Renal pelvis (tissue), 4 donors: ENCODE results near the gene GALNT10. TPM values are rescaled to one million over a fixed set of nuclear protein-coding genes. Genes with fewer than 3 reads are reported as not detected.

Experiments used
- DNase-seq: peaks from one replicate; pipeline ENCODE4 v3.0.0-alpha.2; 2013
- polyA plus RNA-seq, 3 donors: library from polyadenylated mRNA; unstranded; fragments of 120-200 nt; gene quantifications; one replicate each; pipeline ENCODE4 v1.2.1, GENCODE V29; 2013; ENCODE audit not compliant: insufficient read length in 3 of 3

GALNT10 gene
- polyA plus RNA-seq, 3 donors, result 24.3 to 28.7 (median 26.6) TPM

- DNase-seq, result no peak
Observed at GRCh38 chr5:154166901-154167791, 23.4 kb upstream of the GALNT10 start.

GRCh38 chr5:154168395-154168794 is 22.1 kb upstream of the GALNT10 start:
- no peak for DNase-seq

GRCh38 chr5:154172785-154173184 is 17.7 kb upstream of the GALNT10 start:
- no peak for DNase-seq

DNA sequence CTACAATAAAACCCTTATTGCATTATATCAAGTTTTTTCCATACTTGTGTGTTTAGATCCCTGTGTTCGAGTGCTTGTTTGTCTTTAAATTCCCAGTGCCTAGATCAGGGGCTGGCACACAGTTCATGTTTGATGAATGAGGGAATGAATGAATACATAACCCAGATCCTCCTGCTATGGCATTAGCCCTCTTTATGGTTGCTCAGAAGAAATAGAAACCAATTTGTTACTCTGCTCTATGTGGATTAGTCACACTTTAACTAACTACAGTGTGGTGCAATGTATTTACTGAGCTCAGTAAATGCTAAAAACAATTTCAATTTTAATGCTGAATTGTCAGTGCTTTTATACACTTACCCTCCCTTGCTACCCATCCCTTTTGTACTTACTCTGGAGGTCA is 16.4 kb upstream of the GALNT10 start:
- DNase-seq, result no peak

- no peak for DNase-seq
Observed at GRCh38 chr5:154176181-154176580, 14.4 kb upstream of the GALNT10 start.

- DNase-seq, result no peak
Observed at GRCh38 chr5:154178661-154179060, 11.9 kb upstream of the GALNT10 start.

- DNase-seq, result no peak
Observed at GRCh38 chr5:154179846-154180710, 10.5 kb upstream of the GALNT10 start.

GRCh38 chr5:154181161-154181560 is 9.4 kb upstream of the GALNT10 start:
- no peak for DNase-seq

DNA sequence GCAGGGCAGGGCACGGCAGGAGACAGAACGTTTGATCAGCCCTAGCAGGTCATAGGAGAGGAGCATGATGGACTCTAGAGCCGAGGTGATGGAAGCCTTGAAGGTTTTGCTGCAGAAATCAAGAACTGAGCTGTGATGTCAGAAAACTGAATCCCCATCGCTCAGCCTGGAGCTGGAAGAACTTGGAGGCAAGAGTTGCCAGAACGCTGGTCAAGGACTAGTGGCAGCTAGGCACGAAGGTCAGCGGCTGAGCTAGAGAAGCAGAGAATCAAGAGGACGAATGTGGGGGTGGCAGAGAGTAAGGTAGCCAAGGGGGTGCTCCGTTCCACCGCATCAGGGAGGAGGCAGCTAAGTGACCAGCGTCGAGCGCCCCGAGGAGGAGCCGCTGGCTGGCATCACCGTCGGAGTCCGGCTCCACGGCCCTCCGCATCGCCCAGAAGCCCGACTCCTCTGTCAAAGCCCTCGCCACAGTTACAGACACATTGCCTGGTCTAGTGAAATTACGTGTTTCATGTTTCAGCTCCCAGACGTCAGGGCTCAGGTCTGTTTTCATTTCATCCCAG is 1.2 kb upstream of the GALNT10 start:
- no peak for DNase-seq

DNA sequence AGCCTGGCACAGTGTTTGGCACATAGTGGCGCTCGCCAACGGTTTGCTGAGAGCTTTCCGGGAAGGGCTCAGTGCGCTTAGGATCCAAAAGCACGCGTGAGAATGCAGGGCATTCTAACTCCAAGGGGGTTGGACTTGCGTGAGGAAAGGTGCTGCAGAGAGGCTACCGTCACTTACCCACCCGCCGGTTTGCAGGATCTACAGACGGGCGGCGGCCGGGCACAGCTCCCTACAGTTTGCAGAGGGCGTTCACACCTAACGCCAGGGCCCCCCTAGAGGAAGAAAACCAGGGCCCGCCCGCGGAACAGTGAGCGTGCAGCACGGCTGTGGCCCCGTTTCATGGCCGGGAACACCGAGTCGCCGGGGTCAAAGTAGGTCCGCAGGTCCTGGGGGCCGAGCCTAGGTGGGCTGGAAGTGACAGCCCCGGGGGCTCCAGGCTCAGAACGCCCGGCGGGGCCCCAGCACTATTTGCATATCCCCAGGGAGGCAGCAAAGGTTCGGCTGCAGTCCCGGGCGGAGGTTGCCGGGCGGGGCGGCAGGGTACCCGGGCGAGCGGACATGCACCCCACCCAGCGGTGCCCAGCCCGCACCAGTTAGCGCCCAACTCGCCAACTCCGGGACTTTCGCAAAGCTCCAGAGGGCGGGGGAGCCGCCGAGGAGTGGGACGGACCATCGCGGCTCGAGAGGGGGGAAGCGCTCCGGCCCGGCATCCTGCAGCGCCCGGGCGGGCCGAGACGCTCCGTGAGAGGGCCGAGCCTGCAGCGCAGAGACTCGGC is 526 bp upstream of the GALNT10 start:
- DNase-seq, result no peak

DNA sequence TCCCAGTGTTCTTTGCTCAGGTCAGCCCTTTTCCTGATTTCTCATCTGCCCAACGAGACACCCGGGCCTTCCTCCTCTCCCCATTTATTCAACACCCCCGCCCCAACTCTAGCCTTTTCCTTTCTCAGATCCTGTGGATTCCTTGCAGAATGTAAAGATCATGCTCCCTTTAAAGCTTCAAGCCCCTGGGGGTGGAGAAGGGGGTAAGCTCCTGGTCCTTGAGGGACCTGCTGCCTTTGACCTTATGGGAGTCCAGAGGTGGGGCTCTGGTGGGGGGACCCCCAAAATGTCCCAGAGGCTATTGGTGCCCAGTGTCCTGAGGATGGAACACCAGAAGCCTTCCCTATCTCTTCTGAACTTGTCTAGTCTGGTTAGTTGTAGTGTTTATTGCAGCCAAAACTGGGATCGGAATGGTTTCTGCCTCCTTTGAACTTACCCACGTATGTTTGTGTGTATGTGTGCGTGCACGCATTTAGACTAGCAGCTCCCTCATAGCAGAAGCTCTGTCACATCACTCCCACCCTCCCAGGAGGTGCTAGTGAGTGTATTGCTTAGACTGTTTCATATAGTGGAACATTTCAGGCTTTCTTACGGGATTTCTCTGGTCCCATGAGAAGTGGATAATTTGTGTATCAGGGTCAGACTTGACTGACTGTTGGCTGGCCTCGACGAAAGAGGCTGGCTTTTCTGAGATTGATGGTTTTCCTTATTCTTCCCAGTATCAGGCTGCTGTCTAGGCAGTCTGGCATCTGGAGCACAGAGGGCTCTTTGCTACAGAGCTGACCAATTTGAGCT is 1.1 kb downstream of the GALNT10 start:
- peak; percentile 20 for DNase-seq

GRCh38 chr5:154193283-154193682 is 2.8 kb downstream of the GALNT10 start:
- no peak for DNase-seq

- DNase-seq, result no peak
Observed at GRCh38 chr5:154193701-154194121, 3.2 kb downstream of the GALNT10 start.

DNA sequence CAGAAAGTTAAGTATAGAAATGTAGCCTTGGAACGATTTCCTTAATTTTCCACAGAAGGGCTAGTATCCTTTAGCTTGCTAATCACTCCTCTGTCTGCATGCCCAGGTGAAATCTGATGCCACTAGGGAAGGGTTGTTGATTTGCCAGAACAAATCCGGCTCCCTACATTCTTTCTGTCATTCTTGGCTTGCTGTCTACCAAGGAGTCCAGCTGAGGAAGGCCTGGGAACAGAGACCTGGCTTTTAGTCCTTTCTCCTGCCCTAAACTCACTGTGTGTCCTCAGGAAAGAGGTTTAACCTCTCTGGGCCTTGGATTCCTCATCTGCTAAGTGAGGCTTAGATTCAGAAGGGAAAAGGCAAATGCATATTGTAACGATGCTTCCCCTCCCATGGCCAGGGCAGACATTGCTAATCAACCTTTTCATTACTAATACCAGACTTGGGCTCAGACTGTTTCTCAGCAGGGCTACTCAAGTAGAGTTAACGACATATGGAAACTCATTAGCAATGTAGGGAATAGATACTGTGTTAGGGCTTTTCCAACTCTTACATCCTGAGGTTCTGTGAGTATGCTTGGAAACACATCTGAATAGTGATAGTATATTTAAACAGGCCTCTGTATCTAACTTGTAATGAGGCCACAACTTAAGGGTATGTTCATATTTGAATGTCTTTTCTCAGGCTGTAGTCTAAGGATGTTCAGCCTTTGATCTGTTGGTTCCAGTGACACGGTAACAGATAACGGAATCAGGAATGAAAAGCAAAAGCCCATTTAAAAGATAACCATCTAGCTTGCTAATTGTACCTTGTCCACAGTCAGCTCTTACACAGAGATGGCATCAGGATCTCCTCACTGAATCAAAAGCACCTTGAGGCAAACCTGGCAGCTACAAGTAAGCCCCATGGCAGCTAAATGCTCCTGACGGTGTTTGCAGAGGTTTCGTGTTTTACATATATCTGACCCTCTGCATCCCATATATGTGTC is 4.1 kb downstream of the GALNT10 start:
- DNase-seq, result peak; percentile 31

DNA sequence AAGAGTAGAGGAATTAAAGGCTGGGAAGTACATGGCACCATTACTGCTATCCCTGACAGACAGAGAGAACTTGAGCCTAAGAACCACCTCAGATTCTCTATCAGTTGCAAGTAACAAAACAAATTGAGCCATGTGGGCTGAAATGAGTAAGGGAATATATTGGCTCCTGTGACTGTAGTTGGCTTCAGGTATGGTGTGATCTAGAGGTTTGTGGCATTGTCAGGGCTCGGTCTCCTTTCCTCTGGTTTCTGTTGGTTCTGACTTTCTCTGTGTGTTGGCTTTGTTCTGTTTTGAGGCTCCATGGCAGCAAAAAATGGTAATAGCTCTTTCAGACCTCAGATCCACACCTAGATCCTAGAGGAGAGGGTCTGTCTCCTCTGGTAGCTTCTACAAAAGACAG is 5.7 kb downstream of the GALNT10 start:
- DNase-seq, result no peak

DNA sequence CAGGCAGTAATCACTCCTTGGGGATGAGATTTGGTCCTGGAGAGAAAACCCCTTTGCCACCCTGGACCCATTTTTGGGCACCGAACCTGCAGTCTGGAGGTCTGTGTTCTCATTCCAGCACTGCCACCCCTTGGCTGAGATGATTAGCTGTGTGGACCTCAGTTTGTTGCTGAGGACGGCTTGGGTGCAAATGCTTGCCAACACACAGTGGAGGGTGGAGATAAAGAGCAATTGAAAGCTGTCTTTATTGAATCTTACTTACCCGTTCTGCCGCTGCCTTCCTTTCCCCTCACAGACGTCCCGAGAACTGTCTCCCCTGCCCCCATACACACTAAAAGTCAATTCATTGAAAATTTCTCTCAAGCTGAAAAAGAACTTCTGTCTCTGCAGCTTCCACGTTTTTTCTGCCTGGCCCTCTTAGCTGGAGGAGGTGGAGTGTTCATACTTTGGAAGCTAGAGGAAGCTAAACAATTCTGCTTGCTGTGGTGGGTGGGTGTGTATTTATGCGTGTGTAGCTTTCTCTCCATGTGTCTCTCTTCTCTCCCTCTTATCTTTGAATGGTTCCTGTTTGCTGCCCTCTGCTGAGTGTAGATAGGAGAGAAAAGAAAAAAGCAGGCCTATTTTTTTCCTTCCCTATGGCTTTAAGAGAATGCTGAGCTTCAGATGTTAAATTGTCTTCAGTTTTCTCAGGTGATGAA is 6.6 kb downstream of the GALNT10 start:
- no peak for DNase-seq

DNA sequence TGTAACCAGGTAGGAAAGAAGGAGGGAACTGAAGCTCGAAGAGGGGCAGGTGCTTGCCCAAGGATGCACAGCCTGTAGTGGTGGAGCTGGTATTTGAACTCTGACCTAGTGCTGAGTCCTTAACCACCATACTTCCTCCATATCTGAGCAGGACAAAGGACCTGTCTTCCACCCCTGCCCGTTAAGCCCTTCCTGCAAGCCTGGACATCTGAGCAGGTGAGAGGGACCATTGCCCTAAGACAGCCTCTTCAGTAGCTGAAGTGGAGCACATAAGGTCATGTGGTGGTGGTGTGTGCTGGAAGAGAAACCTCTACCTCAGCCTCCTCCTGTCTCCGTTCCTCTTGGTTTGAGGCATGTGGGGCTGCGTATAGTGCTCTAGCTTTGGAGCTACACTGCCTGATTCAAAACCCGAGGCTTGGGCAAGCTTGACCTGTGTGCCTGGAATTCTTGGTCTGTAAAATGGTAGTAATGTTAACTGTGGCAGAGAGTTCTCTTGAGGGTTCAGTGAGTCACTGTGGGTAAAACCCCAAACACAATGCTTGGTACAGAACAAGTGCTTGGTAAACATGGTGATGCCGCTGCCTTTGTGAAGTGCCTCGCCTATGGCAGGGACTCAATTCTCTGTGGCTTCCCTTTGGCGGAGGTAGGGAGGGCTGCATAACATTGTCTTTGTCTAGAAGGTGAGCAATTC is 7.4 kb downstream of the GALNT10 start:
- DNase-seq, result no peak

DNA sequence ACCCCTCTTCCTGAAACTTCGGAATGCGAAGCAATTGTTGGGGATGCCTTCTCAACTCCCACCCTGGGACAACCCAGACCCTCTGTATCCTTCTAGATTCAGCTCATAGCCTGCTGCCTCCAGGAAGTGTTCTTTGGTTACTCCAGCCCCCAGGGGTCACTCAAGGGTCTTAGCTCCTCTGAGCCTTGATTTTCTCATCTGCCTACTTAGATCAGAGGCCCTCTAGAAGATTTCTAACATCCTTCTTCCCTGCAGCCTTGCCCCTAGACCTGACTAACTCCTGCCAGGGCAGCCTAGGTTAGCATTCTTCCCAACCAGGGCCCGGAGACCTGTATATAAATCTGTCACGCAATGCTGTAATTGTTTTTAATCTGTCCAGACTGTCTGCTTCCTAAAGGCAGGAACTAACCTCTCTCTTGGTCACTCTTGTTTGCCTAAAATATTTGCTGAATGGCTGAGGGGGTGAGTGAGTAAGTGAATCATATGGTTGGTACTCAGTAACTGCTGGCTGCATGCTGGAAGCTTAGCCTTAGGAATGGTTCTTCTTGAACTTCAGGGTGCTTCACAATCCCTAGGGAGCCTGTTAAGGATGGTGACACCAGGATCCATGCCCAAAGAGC is 8.2 kb downstream of the GALNT10 start:
- DNase-seq, result no peak
